Gastroesophageal sphincter (tissue), 2 donors: ENCODE data around the gene SLC35A2.

ENCODE experiments used
- EP300 ChIP-seq: sonication (generic); formaldehyde crosslinking; IDR thresholded peaks from one replicate; pipeline ENCODE4 v1.6.1; 2017; ENCODE audit warnings: antibody characterized with exemption, mild to moderate bottlenecking
- POLR2A ChIP-seq, 2 donors: fragments of 450-650 bp; IDR thresholded peaks; one replicate each; pipeline ENCODE4 v1.6.1; 2017; ENCODE audit warnings: antibody characterized with exemption in 2 of 2, mild to moderate bottlenecking in 2 of 2, moderate library complexity in 1 of 2

GRCh38 chrX:48864210-48864609 is 47.2 kb downstream of the SLC35A2 start:
- TF ChIP-seq POLR2A (IDR thresholded peaks at IDR 0.05) = no peak
- no peak for TF ChIP-seq EP300
